Activated CD4-positive, alpha-beta T cell treated with anti-CD3 and anti-CD28 coated beads for 36 hours (primary cell): Measurements from ENCODE around the gene DSCAML1. TPM values are rescaled to one million over a fixed set of nuclear protein-coding genes. Genes with fewer than 3 reads are reported as not detected.
A peak's percentile ranks its signal among the peaks of the same experiment; 100 is the strongest.

Experiments
- ATAC-seq: fragments of 200-7000 bp; cut with Tn5 transposase; one replicate; pipeline ENCODE4 v1.10.0; 2021; ENCODE audit warnings: mild to moderate bottlenecking, moderate library complexity
- CTCF ChIA-PET: fragments of 350-600 bp; sonication (Branson Sonifier 250); formaldehyde crosslinking; loops from one replicate; lab custom pipeline; 2021; ENCODE audit warnings: antibody characterized with exemption; lab: Charles Lee
- POLR2A ChIA-PET: fragments of 350-600 bp; sonication (Branson Sonifier 250); formaldehyde crosslinking; loops from one replicate; lab custom pipeline; 2021; ENCODE audit warnings: antibody characterized with exemption, inconsistent platforms; lab: Charles Lee
- DNase-seq: peaks from one replicate; pipeline ENCODE4 v3.0.0-alpha.2; 2020
- H3K27ac Mint-ChIP-seq: one replicate; pipeline ENCODE4 v1.8.0; 2021; ENCODE audit warnings: mixed read lengths
- H3K27me3 Mint-ChIP-seq: one replicate; pipeline ENCODE4 v1.8.0; 2021; ENCODE audit warnings: mixed read lengths
- H3K36me3 Mint-ChIP-seq: one replicate; pipeline ENCODE4 v1.8.0; 2021; ENCODE audit warnings: low read depth, mixed read lengths
- H3K4me1 Mint-ChIP-seq: one replicate; pipeline ENCODE4 v1.8.0; 2021; ENCODE audit warnings: mixed read lengths
- H3K4me3 Mint-ChIP-seq: one replicate; pipeline ENCODE4 v1.8.0; 2021; ENCODE audit warnings: mild to moderate bottlenecking, moderate library complexity, mixed read lengths
- H3K9me3 Mint-ChIP-seq: one replicate; pipeline ENCODE4 v1.8.0; 2021; ENCODE audit warnings: low read depth, mixed read lengths
- intact Hi-C, 2 experiments: fragments of 100-400 bp; cut with DNase I in 1 of 2; cut with micrococcal nuclease in 1 of 2; formaldehyde crosslinking; loops; one replicate each; pipeline versions ENCODE4 v1.14.2 to v1.15.1; 2022 to 2024; cut with DNase I, micrococcal nuclease
- total RNA-seq, 2 experiments: library from RNA; stranded (reverse); gene quantifications; one replicate each; pipeline ENCODE4 v1.2.3, GENCODE V29; 2021

The DSCAML1 gene
- total RNA-seq, 2 experiments from 2014 or later: 0.05 to 0.67 TPM

DNA sequence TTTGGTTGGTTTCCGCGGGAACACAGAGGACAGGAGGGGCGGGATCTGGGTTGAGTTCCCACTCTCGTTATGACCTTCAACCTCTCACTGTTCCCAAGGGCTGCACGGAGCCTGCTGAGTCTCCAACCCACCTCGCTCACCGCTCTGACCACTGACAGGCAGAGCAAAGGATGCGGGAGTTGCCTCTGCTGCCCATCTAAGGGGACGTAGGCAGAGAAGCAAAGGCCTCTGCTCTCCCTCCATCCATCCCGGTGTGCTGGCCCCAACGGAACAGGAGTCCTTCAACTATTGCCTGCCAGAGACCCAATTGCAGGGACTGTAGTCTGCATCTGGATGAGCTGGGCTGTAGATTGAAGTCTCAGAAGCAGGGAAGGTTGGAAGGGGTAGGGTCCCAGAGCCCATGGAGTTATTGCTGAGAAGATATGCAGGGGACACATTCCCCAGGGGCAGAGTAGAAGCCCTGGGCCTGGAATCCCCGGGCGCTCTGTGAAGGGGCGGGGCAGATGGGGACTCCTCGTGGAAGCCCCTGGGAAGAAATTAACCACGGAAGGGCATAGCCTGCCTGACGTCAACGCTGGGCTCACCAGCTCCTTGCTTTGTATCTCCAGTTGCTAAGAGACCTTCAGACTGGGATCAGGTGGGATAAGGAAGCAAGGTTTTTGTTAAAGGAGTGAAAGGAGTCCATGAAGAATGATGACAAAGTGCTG lies 40.2 kb upstream of the DSCAML1 start:
- H3K36me3 Mint-ChIP-seq: no peaks in the 10 kb centered on the region
- no peak overlapping the region for H3K4me3 Mint-ChIP-seq
- H3K27ac Mint-ChIP-seq: no peak overlapping the region
- CTCF ChIA-PET: no interaction called here
- DNase-seq (no peak), ATAC-seq (no peak)
- no peaks in the 10 kb centered on the region for H3K27me3 Mint-ChIP-seq
- H3K4me1 Mint-ChIP-seq: no peaks in the 10 kb centered on the region
- POLR2A ChIA-PET: no interaction called here
- H3K9me3 Mint-ChIP-seq: no peaks in the 10 kb centered on the region
- intact Hi-C loops: no loop called here

DNA sequence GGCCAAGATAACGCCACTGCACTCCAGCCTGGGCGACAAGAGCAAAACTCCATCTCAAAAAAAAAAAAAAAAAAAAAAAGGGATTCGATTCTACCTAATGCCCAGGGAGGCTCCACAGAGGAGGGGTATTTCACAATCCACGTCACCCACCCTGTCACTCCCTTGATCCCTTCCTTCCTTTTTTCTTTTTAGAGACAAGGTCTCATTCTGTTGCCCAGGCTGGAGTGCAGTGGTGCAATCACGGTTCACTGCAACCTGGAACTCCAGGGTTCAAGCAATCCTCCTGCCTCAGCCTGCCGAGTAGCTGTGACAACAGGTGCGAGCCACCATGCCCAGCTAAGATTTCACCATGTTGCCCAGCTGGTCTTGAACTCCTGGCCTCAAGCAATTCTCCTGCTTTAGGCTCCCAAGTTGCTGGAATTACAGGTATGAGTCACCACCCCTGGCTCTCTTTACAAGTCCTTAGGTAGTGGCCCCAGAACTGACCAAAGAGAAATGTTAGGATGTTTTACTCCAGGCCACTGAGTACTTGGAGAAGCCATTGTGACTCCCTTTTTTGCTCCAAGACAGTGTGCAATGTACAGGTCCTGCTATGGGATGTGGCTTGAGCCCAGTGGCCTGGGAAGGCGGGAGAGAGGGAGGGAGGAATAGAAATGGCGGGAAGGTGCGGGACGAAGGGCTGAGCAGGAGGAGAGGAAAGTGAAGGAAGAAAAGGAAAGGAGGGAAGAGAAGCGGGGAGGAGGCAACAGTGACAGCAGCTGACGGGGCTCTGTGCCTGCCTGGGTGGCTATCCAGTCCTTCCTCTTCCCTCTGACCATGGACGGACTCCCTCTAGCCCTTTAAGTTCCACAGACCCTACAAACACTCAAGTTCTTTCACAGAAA lies 39.3 kb upstream of the DSCAML1 start:
- no peaks in the 10 kb centered on the region for H3K9me3 Mint-ChIP-seq
- H3K36me3 Mint-ChIP-seq: no peaks in the 10 kb centered on the region
- POLR2A ChIA-PET: no interaction called here
- H3K27ac Mint-ChIP-seq: no peak overlapping the region
- H3K4me1 Mint-ChIP-seq: no peaks in the 10 kb centered on the region
- H3K27me3 Mint-ChIP-seq: no peaks in the 10 kb centered on the region
- DNase-seq (no peak), ATAC-seq (no peak)
- CTCF ChIA-PET: interaction anchor here (0.9 to 6.3 kb wide), 3 partner anchors 8 to 29 kb away, joined by 3 to 34 read pairs (median 4); no protein-coding TSS in a partner anchor
- H3K4me3 Mint-ChIP-seq: no peak overlapping the region
- intact Hi-C loops: no loop called here

DNA sequence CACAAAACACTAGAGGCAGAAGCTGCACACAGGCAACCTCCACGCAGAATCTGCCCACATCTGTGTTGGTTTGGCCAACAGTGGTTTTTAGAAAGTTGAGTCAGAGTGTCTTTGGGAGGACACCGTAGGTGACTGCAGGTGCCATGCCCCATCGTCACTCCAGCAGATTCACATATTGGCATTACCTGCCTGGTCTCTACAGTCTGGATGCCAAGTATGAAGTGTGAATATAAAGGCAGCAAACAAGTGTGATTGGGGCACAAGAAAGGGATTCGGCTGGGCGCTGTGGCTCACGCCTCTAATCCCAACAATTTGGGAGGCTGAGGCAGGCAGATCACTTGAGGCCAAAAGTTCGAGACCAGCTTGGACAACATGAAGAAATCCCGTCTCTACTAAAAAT lies 38.6 kb upstream of the DSCAML1 start:
- no peak for ATAC-seq
- no peak for DNase-seq
- CTCF ChIA-PET: interaction anchor here (0.9 to 6.3 kb wide), 4 partner anchors 9 to 28 kb away, joined by 3 to 34 read pairs (median 6); no protein-coding TSS in a partner anchor
- Mint-ChIP-seq H3K4me1 (peaks cover 6% of the 10 kb centered on the region), H3K4me3 (no peak overlapping the region), H3K27me3 (no peaks in the 10 kb centered on the region), H3K36me3 (no peaks in the 10 kb centered on the region), H3K27ac (no peak overlapping the region), H3K9me3 (no peaks in the 10 kb centered on the region)
- intact Hi-C loops: no loop called here
- POLR2A ChIA-PET: no interaction called here

DNA sequence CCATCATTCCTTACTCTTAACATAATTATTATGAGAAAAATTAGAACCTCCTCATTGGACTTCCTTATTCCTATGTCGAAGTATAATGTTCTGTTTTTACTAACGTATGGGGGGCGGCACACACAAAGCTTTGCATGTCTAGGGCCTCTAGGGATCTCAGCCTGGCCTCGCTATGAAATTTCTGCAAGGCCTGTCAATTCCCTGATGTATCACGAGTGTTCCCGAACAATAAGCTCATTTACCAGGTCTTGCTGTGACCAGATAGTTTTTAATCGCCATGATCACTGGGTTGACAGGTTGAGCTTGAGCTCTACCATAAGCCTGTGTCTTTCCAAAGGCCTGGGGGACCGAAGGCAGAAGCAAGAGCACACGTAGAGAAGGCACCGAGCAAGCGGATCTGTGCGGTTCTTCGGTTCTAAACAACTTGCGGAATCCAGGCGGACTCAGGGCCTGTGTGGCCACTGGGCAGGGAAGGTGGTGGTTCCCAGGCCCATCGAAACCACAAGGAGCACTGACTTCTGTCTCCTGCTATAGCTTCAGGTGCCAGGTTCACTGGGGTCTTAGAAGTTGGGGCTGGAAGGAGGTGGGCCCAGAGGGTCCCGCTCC lies 37.9 kb upstream of the DSCAML1 start:
- H3K27ac Mint-ChIP-seq: no peak overlapping the region
- H3K4me3 Mint-ChIP-seq: no peak overlapping the region
- ChIA-PET CTCF (interaction anchor here (0.6 to 6.3 kb wide), 11 partner anchors 10 to 187 kb away, joined by 3 to 34 read pairs (median 4); partner anchors contain the start of gene FXYD2), POLR2A (no interaction called here)
- H3K36me3 Mint-ChIP-seq: no peaks in the 10 kb centered on the region
- DNase-seq (no peak), ATAC-seq (no peak)
- no peaks in the 10 kb centered on the region for H3K9me3 Mint-ChIP-seq
- intact Hi-C loops: no loop called here
- H3K27me3 Mint-ChIP-seq: no peaks in the 10 kb centered on the region
- peaks cover 12% of the 10 kb centered on the region for H3K4me1 Mint-ChIP-seq

DNA sequence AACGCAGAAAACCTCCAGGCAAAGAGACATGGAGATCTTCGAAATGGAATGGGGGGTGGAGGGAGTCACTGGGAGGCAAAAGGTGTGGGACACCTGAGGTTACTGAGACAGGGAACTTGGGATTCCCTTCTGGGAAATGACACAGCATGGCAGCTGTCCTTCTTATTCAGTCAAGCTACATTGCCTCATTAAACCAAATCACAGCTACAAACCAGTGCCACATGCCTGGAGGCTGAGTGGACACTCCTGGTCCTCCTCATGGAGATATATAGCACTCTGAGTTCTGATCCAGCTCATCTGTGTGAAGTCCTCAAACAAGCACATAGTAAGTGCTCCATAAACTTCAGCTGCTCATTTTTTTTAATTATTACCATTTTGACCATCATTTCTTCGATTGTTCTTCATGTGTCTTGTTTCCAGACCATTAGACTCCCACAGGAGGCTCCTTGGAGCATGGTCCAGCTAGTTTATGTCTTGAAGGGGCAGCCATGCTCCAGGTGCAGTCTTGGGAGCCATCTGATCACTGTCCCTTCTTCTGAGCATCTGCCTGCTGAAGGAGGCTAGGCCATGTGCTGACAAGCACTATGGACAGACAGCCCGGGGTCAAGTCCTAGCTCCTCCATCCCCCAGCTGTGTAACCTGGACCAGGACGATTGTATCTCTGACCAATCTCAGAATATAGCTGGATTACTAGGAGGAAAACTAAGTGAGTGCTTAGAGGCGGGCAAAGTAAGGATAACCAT lies 37.2 kb upstream of the DSCAML1 start:
- Mint-ChIP-seq H3K36me3 (no peaks in the 10 kb centered on the region), H3K27ac (no peak overlapping the region), H3K4me3 (no peak overlapping the region), H3K9me3 (no peaks in the 10 kb centered on the region), H3K4me1 (peaks cover 17% of the 10 kb centered on the region), H3K27me3 (no peaks in the 10 kb centered on the region)
- intact Hi-C loops: no loop called here
- DNase-seq (no peak), ATAC-seq (no peak)
- CTCF ChIA-PET: interaction anchor here (0.5 to 6.3 kb wide), 15 partner anchors 10 to 1358 kb away, joined by 3 to 34 read pairs (median 4); partner anchors contain the start of gene FXYD2
- POLR2A ChIA-PET: no interaction called here

DNA sequence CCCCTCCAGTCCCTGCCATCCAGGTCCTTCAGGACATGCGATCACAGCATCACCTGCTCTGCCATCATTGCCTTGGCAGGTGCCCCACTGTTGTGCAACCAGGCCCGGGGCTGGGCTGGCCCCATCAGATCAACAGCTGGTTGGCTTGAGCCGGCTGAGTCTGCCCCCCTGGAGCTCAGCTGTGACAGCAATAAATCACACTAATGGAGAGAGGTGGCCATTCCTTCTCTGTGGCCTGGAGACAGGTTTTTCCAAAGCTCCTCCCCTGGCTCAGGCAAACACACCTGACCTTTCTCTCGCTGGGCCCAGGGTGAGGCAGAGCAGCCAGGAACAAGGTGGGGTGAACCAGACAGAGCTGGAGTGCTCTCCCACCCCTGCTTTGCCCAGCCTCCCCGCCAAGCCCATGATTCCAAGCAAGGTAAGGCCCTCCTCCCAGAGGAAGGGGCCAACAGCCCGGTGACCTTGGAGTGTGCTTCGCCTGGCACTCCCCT lies 36.4 kb upstream of the DSCAML1 start:
- peaks cover 23% of the 10 kb centered on the region for H3K4me1 Mint-ChIP-seq
- H3K9me3 Mint-ChIP-seq: no peaks in the 10 kb centered on the region
- no peak for ATAC-seq
- no peak overlapping the region for H3K4me3 Mint-ChIP-seq
- intact Hi-C loops: no loop called here
- CTCF ChIA-PET: interaction anchor here (0.5 to 6.3 kb wide), 11 partner anchors 11 to 1357 kb away, joined by 3 to 34 read pairs (median 4); no protein-coding TSS in a partner anchor
- no peak for DNase-seq
- H3K27me3 Mint-ChIP-seq: no peaks in the 10 kb centered on the region
- POLR2A ChIA-PET: no interaction called here
- H3K36me3 Mint-ChIP-seq: no peaks in the 10 kb centered on the region
- no peak overlapping the region for H3K27ac Mint-ChIP-seq

DNA sequence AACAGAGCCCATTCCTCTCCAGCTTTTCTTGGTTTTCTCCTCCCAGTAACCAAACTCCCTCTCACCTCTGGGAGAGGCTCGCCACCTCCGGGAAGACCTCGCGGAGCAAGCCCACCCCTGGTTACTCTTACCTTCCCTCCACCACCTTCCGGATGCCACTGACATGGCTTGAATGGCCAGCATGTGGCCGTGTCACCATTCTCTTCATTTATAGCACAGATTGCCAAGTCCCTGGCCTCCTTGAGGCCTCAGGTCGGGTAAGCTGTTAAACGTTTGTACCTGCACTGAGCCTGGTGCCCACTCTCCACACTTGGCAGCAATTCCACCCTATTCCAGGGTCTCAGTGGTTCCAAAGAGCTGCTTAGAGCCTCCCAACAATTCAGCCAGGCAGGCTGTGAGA lies 35.5 kb upstream of the DSCAML1 start:
- H3K36me3 Mint-ChIP-seq: no peaks in the 10 kb centered on the region
- POLR2A ChIA-PET: no interaction called here
- no peak for DNase-seq
- H3K4me1 Mint-ChIP-seq: peaks cover 32% of the 10 kb centered on the region
- peak overlapping the region; percentile 42 for H3K27ac Mint-ChIP-seq
- intact Hi-C loops: no loop called here
- ATAC-seq: no peak
- H3K27me3 Mint-ChIP-seq: no peaks in the 10 kb centered on the region
- no peaks in the 10 kb centered on the region for H3K9me3 Mint-ChIP-seq
- CTCF ChIA-PET: interaction anchor here (0.9 to 6.3 kb wide), 7 partner anchors 10 to 221 kb away, joined by 3 to 34 read pairs (median 4); no protein-coding TSS in a partner anchor
- H3K4me3 Mint-ChIP-seq: no peak overlapping the region

DNA sequence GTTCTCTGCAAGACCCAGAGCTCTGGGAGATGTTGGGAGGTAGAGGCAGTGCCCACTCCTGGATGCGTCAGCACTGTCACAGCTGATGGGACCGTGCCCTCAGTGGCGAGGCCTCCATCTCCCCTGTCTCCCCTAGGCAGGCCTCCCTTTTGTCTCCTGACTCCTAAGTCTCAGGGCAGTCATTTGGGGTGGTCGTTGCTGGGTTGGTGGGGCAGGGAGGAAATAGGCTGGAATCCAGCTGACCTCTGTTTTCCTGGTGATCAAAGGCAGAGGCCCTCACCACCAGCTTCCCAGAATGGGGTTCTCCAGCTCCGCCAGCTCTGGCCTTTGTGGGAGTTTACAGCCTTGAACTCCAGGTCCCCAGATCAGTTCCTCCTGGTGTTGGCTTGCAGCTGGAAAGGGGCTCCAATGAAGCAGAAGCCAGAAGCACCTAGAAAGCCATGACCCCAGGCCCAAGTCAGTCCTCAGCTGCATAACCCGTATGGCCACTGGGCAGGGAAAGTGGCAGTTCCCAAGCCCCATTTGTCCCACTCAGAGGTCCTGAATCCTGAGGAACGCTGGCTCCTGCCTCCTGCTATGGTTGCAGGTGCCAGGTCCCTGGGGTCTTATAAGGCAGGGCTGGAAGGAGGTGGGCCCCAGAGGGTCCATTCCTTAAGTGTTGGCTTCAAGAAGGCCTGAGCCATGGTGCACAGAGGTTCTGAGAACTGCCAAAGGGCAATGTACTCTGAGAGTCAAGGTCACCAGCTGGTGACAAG lies 34.8 kb upstream of the DSCAML1 start:
- H3K27ac Mint-ChIP-seq: no peak overlapping the region
- POLR2A ChIA-PET: interaction anchor here (0.7 kb wide), 1 partner anchor 9 kb away, joined by 3 read pairs; no protein-coding TSS in a partner anchor

DNA sequence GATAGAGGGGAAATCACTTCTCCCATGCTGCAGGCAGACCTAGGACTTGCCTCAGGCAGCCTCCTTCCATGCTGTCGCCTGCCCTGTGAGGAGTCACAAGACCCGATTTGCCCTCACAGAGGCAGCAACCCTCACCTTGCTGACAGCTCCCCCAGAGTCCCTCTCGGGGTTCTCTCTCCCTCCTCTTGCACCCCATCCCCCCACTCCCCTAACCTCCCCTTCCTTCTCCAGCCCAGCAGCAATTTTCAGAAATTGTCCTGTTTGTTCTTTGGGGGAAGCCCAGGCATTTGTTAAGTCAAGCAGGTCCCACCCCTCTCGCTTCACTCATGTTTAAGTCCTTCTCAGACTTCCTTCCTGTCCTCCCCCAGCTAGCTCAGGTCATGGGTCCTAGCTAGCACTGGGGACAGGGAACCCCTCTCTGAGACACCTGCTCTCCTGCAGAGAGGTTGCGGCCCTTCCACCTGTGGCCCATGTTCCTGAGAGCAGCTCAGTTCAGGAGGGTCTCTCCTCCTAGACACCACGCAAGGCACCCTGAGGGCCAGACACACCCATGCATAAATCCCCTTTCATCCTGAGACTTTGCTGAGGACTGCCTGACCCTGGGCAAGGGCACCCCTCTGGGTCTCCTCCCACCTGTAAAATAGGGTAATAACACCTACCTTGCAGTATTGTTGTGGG lies 33.8 kb upstream of the DSCAML1 start:
- no peaks in the 10 kb centered on the region for H3K36me3 Mint-ChIP-seq
- peaks cover 34% of the 10 kb centered on the region for H3K4me1 Mint-ChIP-seq
- intact Hi-C loops: no loop called here
- DNase-seq (no peak), ATAC-seq (no peak)
- H3K27me3 Mint-ChIP-seq: no peaks in the 10 kb centered on the region
- no peaks in the 10 kb centered on the region for H3K9me3 Mint-ChIP-seq
- H3K4me3 Mint-ChIP-seq: no peak overlapping the region
- peak overlapping the region; percentile 62 for H3K27ac Mint-ChIP-seq
- POLR2A ChIA-PET: interaction anchor here (0.6 kb wide), 1 partner anchor 114 kb away, joined by 3 read pairs; no protein-coding TSS in a partner anchor
- CTCF ChIA-PET: interaction anchor here (1.3 to 6.3 kb wide), 2 partner anchors 14 to 223 kb away, joined by 5 to 34 read pairs; no protein-coding TSS in a partner anchor

More for the DNA sequence above, 34.8 kb upstream of the DSCAML1 start:
- ATAC-seq (no peak), DNase-seq (no peak)
- Mint-ChIP-seq H3K4me1 (peaks cover 34% of the 10 kb centered on the region), H3K4me3 (no peak overlapping the region), H3K27me3 (no peaks in the 10 kb centered on the region), H3K9me3 (no peaks in the 10 kb centered on the region), H3K36me3 (no peaks in the 10 kb centered on the region)
- intact Hi-C loops: no loop called here
- CTCF ChIA-PET: interaction anchor here (0.6 to 6.3 kb wide), 8 partner anchors 9 to 835 kb away, joined by 3 to 34 read pairs (median 4); no protein-coding TSS in a partner anchor
